ENCODE data around the gene PCED1B. TPM values are rescaled to one million over a fixed set of nuclear protein-coding genes. Genes with fewer than 3 reads are reported as not detected.

Gene PCED1B
- total RNA-seq, 1 experiment from 2014 or later = 6.6 TPM

DNA sequence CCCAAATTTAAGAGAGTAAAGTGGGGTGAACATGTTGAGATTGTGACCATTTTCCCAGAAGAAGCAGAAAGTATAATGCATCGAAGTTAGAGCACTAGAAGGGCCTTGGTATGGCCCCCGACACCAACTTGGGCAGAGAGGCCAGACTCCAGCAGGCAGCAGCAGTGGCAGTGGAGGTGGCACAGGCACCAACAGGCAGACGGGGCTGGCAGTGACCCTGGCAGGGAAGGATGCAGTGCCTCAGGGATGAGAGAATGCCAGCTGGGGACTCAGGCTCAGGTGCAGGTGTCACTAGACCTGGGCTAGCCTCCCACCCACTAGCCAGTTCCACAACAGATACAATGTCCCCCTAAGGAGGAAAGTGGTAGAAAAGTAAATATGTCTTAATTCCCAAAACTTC, 28.0 kb downstream of the PCED1B start:
- ATAC-seq (no peak), DNase-seq (ENCODE audit: low spot score) (no peak)
- H3K27me3 Mint-ChIP-seq (ENCODE audit: low read depth) = no peaks in the 10 kb centered on the region
- peaks cover 12% of the 10 kb centered on the region for H3K4me1 Mint-ChIP-seq
- H3K36me3 Mint-ChIP-seq = no peaks in the 10 kb centered on the region
- no peak overlapping the region for H3K4me3 Mint-ChIP-seq
- H3K27ac Mint-ChIP-seq = no peak overlapping the region
- TF ChIP-seq SMAD4 (CRISPR knock-in tag; IDR thresholded peaks at IDR 0.05) = no peak
- no peak for TF ChIP-seq FOXJ3 (CRISPR knock-in tag; IDR thresholded peaks at IDR 0.05; ENCODE audit: borderline replicate concordance)
- no peak for TF ChIP-seq TP53 (CRISPR knock-in tag; IDR thresholded peaks at IDR 0.05)
- TF ChIP-seq ESRRA (CRISPR knock-in tag; IDR thresholded peaks at IDR 0.05; ENCODE audit: borderline replicate concordance) = no peak
- no peak for TF ChIP-seq ZNF219 (CRISPR knock-in tag; IDR thresholded peaks at IDR 0.05; ENCODE audit: borderline replicate concordance)
- TF ChIP-seq RELA (CRISPR knock-in tag; IDR thresholded peaks at IDR 0.05; ENCODE audit: borderline replicate concordance) = no peak
- no peak for TF ChIP-seq AFF4 (CRISPR knock-in tag; IDR thresholded peaks at IDR 0.05; ENCODE audit: borderline replicate concordance)
- TF ChIP-seq FOXP1 (CRISPR knock-in tag; IDR thresholded peaks at IDR 0.05; ENCODE audit: borderline replicate concordance) = no peak
- no peak for TF ChIP-seq GRHL2 (CRISPR knock-in tag; IDR thresholded peaks at IDR 0.05; ENCODE audit: insufficient replicate concordance, severe bottlenecking)
- no peak for TF ChIP-seq E2F5 (CRISPR knock-in tag; IDR thresholded peaks at IDR 0.05)
- TF ChIP-seq, protein P1, sequence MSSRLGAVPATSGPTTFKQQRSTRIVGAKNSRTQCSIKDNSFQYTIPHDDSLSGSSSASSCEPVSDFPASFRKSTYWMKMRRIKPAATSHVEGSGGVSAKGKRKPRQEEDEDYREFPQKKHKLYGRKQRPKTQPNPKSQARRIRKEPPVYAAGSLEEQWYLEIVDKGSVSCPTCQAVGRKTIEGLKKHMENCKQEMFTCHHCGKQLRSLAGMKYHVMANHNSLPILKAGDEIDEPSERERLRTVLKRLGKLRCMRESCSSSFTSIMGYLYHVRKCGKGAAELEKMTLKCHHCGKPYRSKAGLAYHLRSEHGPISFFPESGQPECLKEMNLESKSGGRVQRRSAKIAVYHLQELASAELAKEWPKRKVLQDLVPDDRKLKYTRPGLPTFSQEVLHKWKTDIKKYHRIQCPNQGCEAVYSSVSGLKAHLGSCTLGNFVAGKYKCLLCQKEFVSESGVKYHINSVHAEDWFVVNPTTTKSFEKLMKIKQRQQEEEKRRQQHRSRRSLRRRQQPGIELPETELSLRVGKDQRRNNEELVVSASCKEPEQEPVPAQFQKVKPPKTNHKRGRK (CRISPR knock-in tag; IDR thresholded peaks at IDR 0.05; ENCODE audit: borderline replicate concordance) = no peak
- TF ChIP-seq, protein P2, sequence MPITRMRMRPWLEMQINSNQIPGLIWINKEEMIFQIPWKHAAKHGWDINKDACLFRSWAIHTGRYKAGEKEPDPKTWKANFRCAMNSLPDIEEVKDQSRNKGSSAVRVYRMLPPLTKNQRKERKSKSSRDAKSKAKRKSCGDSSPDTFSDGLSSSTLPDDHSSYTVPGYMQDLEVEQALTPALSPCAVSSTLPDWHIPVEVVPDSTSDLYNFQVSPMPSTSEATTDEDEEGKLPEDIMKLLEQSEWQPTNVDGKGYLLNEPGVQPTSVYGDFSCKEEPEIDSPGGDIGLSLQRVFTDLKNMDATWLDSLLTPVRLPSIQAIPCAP (CRISPR knock-in tag; IDR thresholded peaks at IDR 0.05) = no peak
- no peak for TF ChIP-seq ZNF671 (CRISPR knock-in tag; IDR thresholded peaks at IDR 0.05)
- no peak for TF ChIP-seq MXD4 (CRISPR knock-in tag; IDR thresholded peaks at IDR 0.05; ENCODE audit: borderline replicate concordance)
- TF ChIP-seq TEAD4 (CRISPR knock-in tag; IDR thresholded peaks at IDR 0.05) = no peak
- TF ChIP-seq ZNF232 (CRISPR knock-in tag; IDR thresholded peaks at IDR 0.05) = no peak
- TF ChIP-seq NFATC4 (CRISPR knock-in tag; IDR thresholded peaks at IDR 0.05) = no peak
- TF ChIP-seq ARID4B (CRISPR knock-in tag; IDR thresholded peaks at IDR 0.05; ENCODE audit: borderline replicate concordance) = no peak
- no peak for TF ChIP-seq SOX15 (CRISPR knock-in tag; IDR thresholded peaks at IDR 0.05)
- TF ChIP-seq CTCF (IDR thresholded peaks at IDR 0.05) = no peak
- CTCF ChIA-PET = no interaction called here
- POLR2A ChIA-PET = no interaction called here
- H3K9me3 Mint-ChIP-seq = no peaks in the 10 kb centered on the region

All from WTC11 (cell line).